Measurements from ENCODE around the gene PGR. TPM values are rescaled to one million over a fixed set of nuclear protein-coding genes. Genes with fewer than 3 reads are reported as not detected.

PGR gene
- total RNA-seq, 1 donor from 2014 or later = not detected

- TF ChIP-seq, protein P1, sequence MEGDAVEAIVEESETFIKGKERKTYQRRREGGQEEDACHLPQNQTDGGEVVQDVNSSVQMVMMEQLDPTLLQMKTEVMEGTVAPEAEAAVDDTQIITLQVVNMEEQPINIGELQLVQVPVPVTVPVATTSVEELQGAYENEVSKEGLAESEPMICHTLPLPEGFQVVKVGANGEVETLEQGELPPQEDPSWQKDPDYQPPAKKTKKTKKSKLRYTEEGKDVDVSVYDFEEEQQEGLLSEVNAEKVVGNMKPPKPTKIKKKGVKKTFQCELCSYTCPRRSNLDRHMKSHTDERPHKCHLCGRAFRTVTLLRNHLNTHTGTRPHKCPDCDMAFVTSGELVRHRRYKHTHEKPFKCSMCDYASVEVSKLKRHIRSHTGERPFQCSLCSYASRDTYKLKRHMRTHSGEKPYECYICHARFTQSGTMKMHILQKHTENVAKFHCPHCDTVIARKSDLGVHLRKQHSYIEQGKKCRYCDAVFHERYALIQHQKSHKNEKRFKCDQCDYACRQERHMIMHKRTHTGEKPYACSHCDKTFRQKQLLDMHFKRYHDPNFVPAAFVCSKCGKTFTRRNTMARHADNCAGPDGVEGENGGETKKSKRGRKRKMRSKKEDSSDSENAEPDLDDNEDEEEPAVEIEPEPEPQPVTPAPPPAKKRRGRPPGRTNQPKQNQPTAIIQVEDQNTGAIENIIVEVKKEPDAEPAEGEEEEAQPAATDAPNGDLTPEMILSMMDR (conservative IDR thresholded peaks at IDR 0.05; ENCODE audit: low read depth, low read length) = peak; percentile 25
- no peak for DNase-seq (ENCODE audit: low read depth)
- H3K4me3 ChIP-seq (ENCODE audit: low read depth, low read length) = no peak overlapping the region
Observed at GRCh38 chr11:101003468-101003867, 126.1 kb downstream of the PGR start.

DNA sequence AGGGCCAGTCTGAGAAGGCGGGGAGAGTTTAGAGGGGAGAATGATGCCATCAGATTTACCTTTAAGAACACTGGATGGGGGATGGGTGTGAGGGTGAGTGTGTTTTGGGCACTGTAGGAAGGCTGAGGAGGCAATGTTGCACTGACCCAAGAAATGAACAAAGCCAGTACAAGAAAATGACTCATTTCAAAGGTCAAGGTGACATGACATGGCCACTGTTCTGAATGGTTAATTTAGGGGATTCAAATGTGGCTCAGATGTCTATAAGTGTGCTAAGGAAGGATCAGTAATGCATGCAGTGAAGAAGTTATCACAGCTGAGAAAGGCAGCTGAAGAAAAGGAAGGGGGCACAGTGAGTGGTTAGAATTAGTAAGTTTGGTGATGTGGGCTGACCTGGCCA is 129.9 kb downstream of the PGR start:
- H3K4me3 ChIP-seq (ENCODE audit: low read depth, low read length) = no peak overlapping the region
- TF ChIP-seq, protein P1 (conservative IDR thresholded peaks at IDR 0.05; ENCODE audit: low read depth, low read length) = no peak
- DNase-seq (ENCODE audit: low read depth) = no peak

DNA sequence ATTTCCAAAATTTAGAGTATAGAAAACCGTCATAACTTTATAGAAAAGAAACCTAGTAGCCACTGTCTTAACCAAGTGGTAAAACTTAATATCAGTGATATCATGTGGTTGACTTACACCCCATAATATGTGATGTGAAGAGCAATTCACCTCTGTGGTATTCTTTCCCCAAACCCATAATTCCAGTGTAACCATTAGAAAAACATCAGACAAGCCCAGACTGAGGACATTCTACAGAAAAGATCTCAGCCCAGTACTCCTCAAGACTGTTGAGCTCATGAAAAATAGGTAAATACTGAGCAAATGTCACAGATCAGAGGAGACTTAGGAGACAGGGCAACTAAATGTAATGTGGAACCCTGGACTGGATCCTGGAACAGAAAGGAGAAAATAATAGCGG is 134.6 kb downstream of the PGR start:
- no peak for DNase-seq (ENCODE audit: low read depth)
- H3K4me3 ChIP-seq (ENCODE audit: low read depth, low read length) = no peak overlapping the region
- TF ChIP-seq, protein P1 (conservative IDR thresholded peaks at IDR 0.05; ENCODE audit: low read depth, low read length) = no peak

- TF ChIP-seq, protein P1 (conservative IDR thresholded peaks at IDR 0.05; ENCODE audit: low read depth, low read length) = no peak
- DNase-seq (ENCODE audit: low read depth) = no peak
- H3K4me3 ChIP-seq (ENCODE audit: low read depth, low read length) = no peak overlapping the region
Observed at GRCh38 chr11:100991541-100991940, 138.1 kb downstream of the PGR start.

GRCh38 chr11:100990931-100991330 is 138.7 kb downstream of the PGR start:
- TF ChIP-seq, protein P1 (conservative IDR thresholded peaks at IDR 0.05; ENCODE audit: low read depth, low read length) = no peak
- DNase-seq (ENCODE audit: low read depth) = no peak
- H3K4me3 ChIP-seq (ENCODE audit: low read depth, low read length) = no peak overlapping the region

DNA sequence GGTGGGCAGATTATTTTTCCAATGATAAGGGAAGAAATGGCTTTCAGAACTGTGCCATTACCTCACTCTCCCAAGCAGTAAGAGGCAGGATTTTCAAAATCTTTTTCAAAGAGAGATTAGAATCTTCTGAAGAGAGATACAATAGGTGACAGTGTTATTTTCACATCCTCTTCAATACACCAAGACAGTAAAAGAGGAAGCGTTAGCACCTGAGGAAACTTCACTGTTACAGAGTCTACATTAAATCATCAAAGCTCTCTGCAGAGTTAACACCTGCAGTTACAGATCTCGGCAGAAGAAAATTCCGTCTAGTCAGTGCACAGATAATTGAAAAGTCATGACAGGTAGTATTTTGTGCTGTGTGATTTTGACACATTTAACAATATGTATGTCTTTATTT is 144.9 kb downstream of the PGR start:
- DNase-seq (ENCODE audit: low read depth) = no peak
- no peak overlapping the region for H3K4me3 ChIP-seq (ENCODE audit: low read depth, low read length)
- TF ChIP-seq, protein P1 (conservative IDR thresholded peaks at IDR 0.05; ENCODE audit: low read depth, low read length) = no peak

DNA sequence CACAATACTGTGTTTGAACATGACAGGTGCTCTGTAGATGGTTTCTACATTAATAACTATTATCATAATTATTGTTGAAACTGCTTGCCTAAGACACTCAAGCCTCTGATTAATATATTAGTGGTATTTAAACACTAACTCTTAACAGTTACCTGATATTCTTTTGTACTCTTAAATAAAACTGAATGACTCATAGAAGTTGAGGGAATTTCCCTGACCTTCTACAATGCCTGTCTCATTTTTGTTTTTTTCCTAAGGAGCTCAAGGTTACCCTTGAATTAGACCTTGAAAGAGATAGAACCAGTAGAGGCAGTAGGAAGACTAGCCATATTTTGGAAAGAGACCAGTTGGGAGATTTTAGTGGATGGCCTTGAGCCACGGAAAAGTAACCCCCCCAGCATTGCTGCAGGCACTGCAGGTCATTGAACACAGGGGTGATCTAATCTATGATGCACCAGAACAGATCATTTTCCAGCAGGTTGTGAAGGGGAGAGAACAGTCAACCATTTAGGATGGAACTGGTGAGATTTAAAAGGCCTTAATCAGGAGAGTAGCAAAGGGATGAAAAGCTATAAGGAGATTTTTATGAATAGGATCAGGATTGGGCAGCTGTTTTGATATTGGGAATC is 148.3 kb downstream of the PGR start:
- TF ChIP-seq, protein P1 (conservative IDR thresholded peaks at IDR 0.05; ENCODE audit: low read depth, low read length) = no peak
- DNase-seq (ENCODE audit: low read depth) = peak; percentile 30
- H3K4me3 ChIP-seq (ENCODE audit: low read depth, low read length) = no peak overlapping the region
